Calu3 (cell line): ENCODE data around the gene SEC31A. TPM values are rescaled to one million over a fixed set of nuclear protein-coding genes. Genes with fewer than 3 reads are reported as not detected.
"Not testable (repeated sequence)": the region's sequence is repeated elsewhere in the genome, so short reads cannot be mapped to it uniquely, and the experiment has no call there.

Experiments
- BruUV-seq: library from RNA; stranded (reverse); fragments of 400-500 nt; replicated peaks from 2 replicates; lab custom pipeline; 2021; lab: Mats Ljungman, UMichigan
- CTCF ChIA-PET: fragments of 300-600 bp; sonication (Branson Sonifier 250); formaldehyde crosslinking; loops from one replicate; lab custom pipeline; 2022; ENCODE audit warnings: antibody characterized with exemption; lab: Charles Lee
- DNase-seq: peaks from one replicate; pipeline ENCODE4 v3.0.0; 2022
- H3K27ac Mint-ChIP-seq: one replicate; pipeline ENCODE4 v1.8.0; 2022; ENCODE audit warnings: mixed read lengths; ENCODE audit not compliant: unreplicated experiment
- H3K27me3 Mint-ChIP-seq: one replicate; pipeline ENCODE4 v1.8.0; 2022; ENCODE audit warnings: mixed read lengths; ENCODE audit not compliant: unreplicated experiment
- H3K36me3 Mint-ChIP-seq: one replicate; pipeline ENCODE4 v1.8.0; 2022; ENCODE audit warnings: mild to moderate bottlenecking, moderate library complexity, mixed read lengths; ENCODE audit not compliant: insufficient read depth, unreplicated experiment
- H3K4me1 Mint-ChIP-seq: one replicate; pipeline ENCODE4 v1.8.0; 2022; ENCODE audit warnings: mild to moderate bottlenecking, low read depth, mixed read lengths; ENCODE audit not compliant: unreplicated experiment
- H3K4me3 Mint-ChIP-seq: one replicate; pipeline ENCODE4 v1.8.0; 2022; ENCODE audit warnings: mild to moderate bottlenecking, low read depth, moderate library complexity, mixed read lengths; ENCODE audit not compliant: unreplicated experiment
- H3K9me3 Mint-ChIP-seq: one replicate; pipeline ENCODE4 v1.8.0; 2022; ENCODE audit warnings: low read depth, mixed read lengths; ENCODE audit not compliant: unreplicated experiment
- intact Hi-C: fragments of 100-400 bp; cut with micrococcal nuclease; formaldehyde crosslinking; loops from one replicate; pipeline ENCODE4 v1.10.0; 2022; ENCODE audit not compliant: unreplicated experiment
- total RNA-seq: library from RNA; stranded (reverse); gene quantifications from 2 replicates; pipeline ENCODE4 v1.2.3, GENCODE V29; 2022
- TF ChIP-seq, protein P1 (sequence below): fragments of 200-600 bp; IDR thresholded peaks from one replicate; pipeline ENCODE4 v1.8.0; 2022; ENCODE audit warnings: antibody characterized with exemption; ENCODE audit not compliant: unreplicated experiment

Gene SEC31A
- total RNA-seq, 1 experiment from 2014 or later = 108 TPM

DNA sequence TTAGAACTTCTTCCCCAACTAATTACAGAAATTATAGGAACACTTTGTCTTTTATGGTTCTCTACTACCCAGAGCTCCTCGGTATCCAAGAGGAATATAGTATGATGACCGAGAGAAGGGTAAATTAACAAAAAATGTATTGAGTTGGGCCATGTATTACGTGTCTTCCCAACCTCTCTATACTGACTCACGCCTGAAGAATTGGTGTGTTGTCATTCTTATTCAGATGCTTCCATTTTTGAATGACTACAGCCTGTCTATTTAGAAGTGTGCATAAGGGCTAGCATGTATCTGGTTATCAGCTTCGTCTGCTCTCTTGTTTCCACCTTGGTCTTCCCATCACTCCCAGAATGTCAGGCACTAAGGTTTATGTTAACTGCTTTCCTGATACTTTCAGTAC is 67.9 kb downstream of the SEC31A start:
- no peak overlapping the region for H3K27ac Mint-ChIP-seq
- DNase-seq = no peak
- H3K27me3 Mint-ChIP-seq = no peaks in the 10 kb centered on the region
- CTCF ChIA-PET = no interaction called here
- H3K36me3 Mint-ChIP-seq = peaks cover 44% of the 10 kb centered on the region
- no TSS peak for BruUV-seq
- H3K9me3 Mint-ChIP-seq = no peaks in the 10 kb centered on the region
- intact Hi-C loops = no loop called here
- TF ChIP-seq, protein P1, sequence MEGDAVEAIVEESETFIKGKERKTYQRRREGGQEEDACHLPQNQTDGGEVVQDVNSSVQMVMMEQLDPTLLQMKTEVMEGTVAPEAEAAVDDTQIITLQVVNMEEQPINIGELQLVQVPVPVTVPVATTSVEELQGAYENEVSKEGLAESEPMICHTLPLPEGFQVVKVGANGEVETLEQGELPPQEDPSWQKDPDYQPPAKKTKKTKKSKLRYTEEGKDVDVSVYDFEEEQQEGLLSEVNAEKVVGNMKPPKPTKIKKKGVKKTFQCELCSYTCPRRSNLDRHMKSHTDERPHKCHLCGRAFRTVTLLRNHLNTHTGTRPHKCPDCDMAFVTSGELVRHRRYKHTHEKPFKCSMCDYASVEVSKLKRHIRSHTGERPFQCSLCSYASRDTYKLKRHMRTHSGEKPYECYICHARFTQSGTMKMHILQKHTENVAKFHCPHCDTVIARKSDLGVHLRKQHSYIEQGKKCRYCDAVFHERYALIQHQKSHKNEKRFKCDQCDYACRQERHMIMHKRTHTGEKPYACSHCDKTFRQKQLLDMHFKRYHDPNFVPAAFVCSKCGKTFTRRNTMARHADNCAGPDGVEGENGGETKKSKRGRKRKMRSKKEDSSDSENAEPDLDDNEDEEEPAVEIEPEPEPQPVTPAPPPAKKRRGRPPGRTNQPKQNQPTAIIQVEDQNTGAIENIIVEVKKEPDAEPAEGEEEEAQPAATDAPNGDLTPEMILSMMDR = no peak
- H3K4me3 Mint-ChIP-seq = no peak overlapping the region
- H3K4me1 Mint-ChIP-seq = no peaks in the 10 kb centered on the region

DNA sequence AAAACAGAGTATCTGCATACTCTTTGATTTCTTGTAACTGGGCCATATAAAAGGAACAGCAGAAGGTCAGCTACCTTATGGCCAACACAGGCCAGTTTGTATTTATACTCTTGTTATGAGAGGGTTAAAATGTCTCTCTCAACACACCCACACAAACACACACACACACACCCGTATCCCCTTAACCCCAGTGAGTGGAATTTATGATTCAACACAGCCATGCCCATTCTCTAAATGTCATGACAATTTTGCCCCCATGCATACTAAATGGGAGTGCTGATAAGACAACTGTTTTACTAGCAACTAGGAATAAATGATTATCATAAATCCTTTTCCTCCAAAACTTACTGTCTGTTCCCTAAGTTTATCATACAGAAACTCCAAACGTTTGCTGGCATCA is 70.3 kb downstream of the SEC31A start:
- CTCF ChIA-PET = no interaction called here
- Mint-ChIP-seq H3K4me3 (no peak overlapping the region), H3K36me3 (peaks cover 37% of the 10 kb centered on the region), H3K9me3 (no peaks in the 10 kb centered on the region), H3K27me3 (no peaks in the 10 kb centered on the region), H3K4me1 (no peaks in the 10 kb centered on the region), H3K27ac (no peak overlapping the region)
- DNase-seq = no peak
- TF ChIP-seq, protein P1 = no peak
- no TSS peak for BruUV-seq
- intact Hi-C loops = no loop called here

DNA sequence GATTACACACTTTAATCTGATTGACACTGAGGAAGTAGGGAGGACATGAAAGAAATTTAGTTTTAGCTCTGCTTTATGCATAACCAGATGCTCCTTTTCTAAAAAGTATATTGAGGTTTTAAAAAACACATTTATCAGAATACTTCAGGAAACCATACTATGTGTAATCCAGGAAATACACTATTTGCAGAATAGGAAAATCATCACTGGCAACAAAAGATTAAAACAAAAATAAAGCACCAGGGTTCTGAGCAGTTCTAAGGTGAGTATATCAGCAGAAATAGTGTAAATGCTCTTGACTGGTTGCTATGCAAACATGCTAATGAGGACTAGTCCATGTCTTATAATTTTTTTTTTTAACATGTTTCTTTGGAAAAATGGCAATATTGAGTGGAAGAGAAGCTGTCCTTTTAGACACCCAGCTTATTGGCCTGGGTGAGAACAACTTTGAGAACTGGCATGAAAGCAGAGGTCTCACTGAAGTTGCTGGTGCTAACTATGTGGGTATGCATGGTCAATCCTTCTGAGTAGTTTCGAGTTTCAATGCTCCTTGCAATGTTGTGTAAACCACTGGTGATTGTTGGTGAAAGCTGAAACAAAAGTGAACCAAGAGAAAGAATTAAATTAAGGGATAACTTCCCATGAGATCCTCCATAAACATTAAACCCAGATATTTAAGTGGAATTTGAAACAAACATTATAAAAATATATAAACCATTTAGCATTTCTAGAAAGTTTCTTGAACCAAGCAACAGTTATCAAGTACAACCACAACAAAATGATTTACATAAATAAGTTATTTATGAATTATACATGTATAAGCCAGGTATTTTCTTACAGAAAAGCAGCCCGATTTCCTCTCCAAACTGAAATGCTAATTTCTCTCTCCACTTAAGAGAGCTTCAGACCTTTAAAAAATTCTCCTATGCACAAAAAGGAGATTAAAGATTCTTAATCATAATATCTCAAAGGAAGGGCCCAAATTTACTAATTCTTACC is 72.0 kb downstream of the SEC31A start:
- no peaks in the 10 kb centered on the region for H3K27me3 Mint-ChIP-seq
- intact Hi-C loops = no loop called here
- no peaks in the 10 kb centered on the region for H3K4me1 Mint-ChIP-seq
- TF ChIP-seq, protein P1 = no peak
- no peak overlapping the region for H3K27ac Mint-ChIP-seq
- no peak for DNase-seq
- H3K4me3 Mint-ChIP-seq = no peak overlapping the region
- no peaks in the 10 kb centered on the region for H3K9me3 Mint-ChIP-seq
- CTCF ChIA-PET = no interaction called here
- no TSS peak for BruUV-seq
- H3K36me3 Mint-ChIP-seq = peaks cover 27% of the 10 kb centered on the region

DNA sequence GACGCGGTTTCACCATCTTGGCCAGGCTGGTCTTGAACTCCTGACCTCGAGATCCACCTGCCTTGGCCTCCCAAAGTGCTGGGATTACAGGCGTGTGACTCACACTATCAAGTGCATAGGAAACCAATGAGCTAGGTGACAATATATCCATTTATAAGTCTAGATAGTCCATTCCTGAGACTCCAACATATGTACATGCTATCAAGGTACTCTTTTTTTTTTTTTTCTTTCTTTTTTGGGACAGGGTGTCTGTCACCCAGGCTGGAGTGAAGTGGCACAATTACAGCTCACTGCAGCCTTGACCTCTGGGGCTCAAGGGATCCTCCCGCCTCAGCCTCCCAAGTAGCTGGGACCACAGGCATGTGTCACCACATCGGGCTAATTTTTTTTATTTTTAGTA is 74.1 kb downstream of the SEC31A start:
- CTCF ChIA-PET, H3K27ac Mint-ChIP-seq, H3K4me1 Mint-ChIP-seq, H3K27me3 Mint-ChIP-seq, intact Hi-C loops, DNase-seq, H3K4me3 Mint-ChIP-seq, H3K9me3 Mint-ChIP-seq, BruUV-seq: not testable (repeated sequence)
- peaks cover 25% of the 10 kb centered on the region for H3K36me3 Mint-ChIP-seq

DNA sequence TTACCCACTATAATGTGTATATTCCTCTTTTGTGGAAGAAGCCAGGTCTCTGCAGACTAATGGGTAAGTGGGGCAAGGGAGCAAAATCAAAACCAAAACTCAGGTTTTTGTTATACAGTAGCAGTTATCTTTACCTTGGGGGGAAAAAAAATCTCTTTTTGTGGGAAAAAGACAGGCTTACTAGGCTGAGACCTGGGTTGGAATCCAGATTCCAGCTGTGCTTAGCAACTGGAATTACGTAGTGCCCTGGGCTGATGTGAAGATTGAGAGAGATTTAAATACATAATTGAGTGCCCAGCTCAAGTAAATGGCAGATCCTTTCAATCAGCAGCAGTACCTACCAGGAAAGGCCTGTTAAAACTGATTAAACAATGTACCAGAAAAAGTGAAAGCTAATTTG is 76.9 kb downstream of the SEC31A start:
- no peak overlapping the region for H3K4me3 Mint-ChIP-seq
- DNase-seq = no peak
- intact Hi-C loops = no loop called here
- no peaks in the 10 kb centered on the region for H3K27me3 Mint-ChIP-seq
- TF ChIP-seq, protein P1 = no peak
- H3K9me3 Mint-ChIP-seq = no peaks in the 10 kb centered on the region
- BruUV-seq = no TSS peak
- CTCF ChIA-PET = no interaction called here
- H3K27ac Mint-ChIP-seq = no peak overlapping the region
- no peaks in the 10 kb centered on the region for H3K4me1 Mint-ChIP-seq
- H3K36me3 Mint-ChIP-seq = peaks cover 12% of the 10 kb centered on the region
